H9 (cell line): ENCODE results near the gene DNAJA1. TPM values are rescaled to one million over a fixed set of nuclear protein-coding genes. Genes with fewer than 3 reads are reported as not detected.

ENCODE experiments used
- DNase-seq: peaks from one replicate; pipeline ENCODE4 v3.0.0-alpha.2; 2017
- H2AFZ ChIP-seq: one replicate; pipeline ENCODE4 v1.6.1; 2013; ENCODE audit warnings: mild to moderate bottlenecking, low read length, control low read depth, moderate library complexity
- H2AK5ac ChIP-seq: 2 replicates; pipeline ENCODE4 v1.6.1; 2013; ENCODE audit warnings: low read length, control low read depth, mixed read lengths; ENCODE audit not compliant: insufficient read length
- H2BK120ac ChIP-seq: one replicate; pipeline ENCODE4 v1.6.1; 2013; ENCODE audit warnings: low read depth, mild to moderate bottlenecking, low read length, control low read depth, inconsistent platforms; ENCODE audit not compliant: poor library complexity, severe bottlenecking
- H2BK12ac ChIP-seq: 2 replicates; pipeline ENCODE4 v1.6.1; 2013; ENCODE audit warnings: low read length, control low read depth, mixed read lengths, low read depth; ENCODE audit not compliant: insufficient read length
- H2BK15ac ChIP-seq: 2 replicates; pipeline ENCODE4 v1.6.1; 2013; ENCODE audit warnings: low read depth, low read length, control low read depth
- H2BK20ac ChIP-seq: one replicate; pipeline ENCODE4 v1.6.1; 2013; ENCODE audit warnings: low read depth, mild to moderate bottlenecking, low read length, control low read depth, inconsistent platforms; ENCODE audit not compliant: poor library complexity, severe bottlenecking
- H2BK5ac ChIP-seq: 2 replicates; pipeline ENCODE4 v1.6.1; 2013; ENCODE audit warnings: low read length, control low read depth, mixed read lengths; ENCODE audit not compliant: insufficient read length
- H3K14ac ChIP-seq: 2 replicates; pipeline ENCODE4 v1.6.1; 2013; ENCODE audit warnings: low read length, control low read depth; ENCODE audit not compliant: insufficient read depth
- H3K18ac ChIP-seq: 2 replicates; pipeline ENCODE4 v1.6.1; 2013; ENCODE audit warnings: low read depth, mild to moderate bottlenecking, mixed read lengths, low read length, control low read depth; ENCODE audit not compliant: insufficient read length
- H3K23ac ChIP-seq: 2 replicates; pipeline ENCODE4 v1.6.1; 2013; ENCODE audit warnings: low read length, control low read depth, mixed read lengths, low read depth; ENCODE audit not compliant: insufficient read length
- H3K23me2 ChIP-seq: 2 replicates; pipeline ENCODE4 v1.6.1; 2013; ENCODE audit warnings: low read depth, mild to moderate bottlenecking, mixed read lengths, low read length, control low read depth; ENCODE audit not compliant: insufficient read length, poor library complexity, severe bottlenecking
- H3K27ac ChIP-seq: 2 replicates; pipeline ENCODE4 v1.5.1; 2013; ENCODE audit warnings: low read length, control low read depth, mixed read lengths, low read depth; ENCODE audit not compliant: insufficient read length
- H3K27me3 ChIP-seq: 2 replicates; pipeline ENCODE4 v1.6.1; 2013; ENCODE audit warnings: low read length, control low read depth, inconsistent platforms; ENCODE audit not compliant: insufficient read depth
- H3K4ac ChIP-seq: 2 replicates; pipeline ENCODE4 v1.6.1; 2013; ENCODE audit warnings: low read depth, mild to moderate bottlenecking, control low read depth, inconsistent platforms, low read length, moderate library complexity
- H3K4me1 ChIP-seq: 2 replicates; pipeline ENCODE4 v1.6.1; 2013; ENCODE audit warnings: low read length, control low read depth, inconsistent platforms; ENCODE audit not compliant: insufficient read depth
- H3K4me2 ChIP-seq: 2 replicates; pipeline ENCODE4 v1.6.1; 2013; ENCODE audit warnings: low read length, control low read depth, mixed read lengths; ENCODE audit not compliant: insufficient read length, insufficient read depth
- H3K56ac ChIP-seq: 2 replicates; pipeline ENCODE4 v1.6.1; 2013; ENCODE audit warnings: low read depth, mild to moderate bottlenecking, mixed read lengths, low read length, control low read depth; ENCODE audit not compliant: insufficient read length
- H3K79me1 ChIP-seq: 2 replicates; pipeline ENCODE4 v1.6.1; 2013; ENCODE audit warnings: low read depth, mild to moderate bottlenecking, moderate library complexity, low read length, control low read depth, inconsistent platforms; ENCODE audit not compliant: insufficient read depth, poor library complexity, severe bottlenecking
- H3K79me2 ChIP-seq: 2 replicates; pipeline ENCODE4 v1.6.1; 2013; ENCODE audit warnings: low read length, control low read depth, inconsistent platforms; ENCODE audit not compliant: insufficient read depth
- H3K9ac ChIP-seq: 2 replicates; pipeline ENCODE4 v1.6.1; 2013; ENCODE audit warnings: low read length, control low read depth, mixed read lengths; ENCODE audit not compliant: insufficient read length; ENCODE audit errors: extremely low read depth
- H3K9me3 ChIP-seq: one replicate; pipeline ENCODE4 v1.6.1; 2013; ENCODE audit warnings: low read depth, low read length, inconsistent platforms; ENCODE audit not compliant: control insufficient read depth
- H3T11ph ChIP-seq: one replicate; pipeline ENCODE4 v1.6.1; 2013; ENCODE audit warnings: mild to moderate bottlenecking, low read length, control low read depth, inconsistent platforms
- H4K20me1 ChIP-seq: one replicate; pipeline ENCODE4 v1.6.1; 2013; ENCODE audit not compliant: control insufficient read depth, insufficient read length, insufficient read depth
- H4K5ac ChIP-seq: 2 replicates; pipeline ENCODE4 v1.6.1; 2013; ENCODE audit warnings: low read depth, mild to moderate bottlenecking, mixed read lengths, low read length, control low read depth; ENCODE audit not compliant: insufficient read length
- H4K8ac ChIP-seq: replicated peaks from 2 replicates; pipeline ENCODE4 v1.6.1; 2013; ENCODE audit warnings: low read length, control low read depth, mixed read lengths, low read depth; ENCODE audit not compliant: insufficient read length
- H4K91ac ChIP-seq: 2 replicates; pipeline ENCODE4 v1.6.1; 2013; ENCODE audit warnings: low read depth, mild to moderate bottlenecking, moderate library complexity, mixed read lengths, low read length, control low read depth; ENCODE audit not compliant: insufficient read length
- H3K27ac Mint-ChIP-seq, 3 experiments: 2 replicates in 2 of 3; 3 replicates in 1 of 3; pipeline ENCODE4 v1.8.0; 2020 to 2021; ENCODE audit warnings: mixed read lengths in 3 of 3, mild to moderate bottlenecking in 1 of 3, moderate library complexity in 1 of 3
- H3K27me3 Mint-ChIP-seq: 2 replicates; pipeline ENCODE4 v1.8.0; 2021; ENCODE audit warnings: low read depth, mild to moderate bottlenecking, moderate library complexity, mixed read lengths
- H3K36me3 Mint-ChIP-seq, 3 experiments: 2 replicates in 2 of 3; 3 replicates in 1 of 3; pipeline ENCODE4 v1.8.0; 2020 to 2021; ENCODE audit warnings: low read depth in 3 of 3, mixed read lengths in 3 of 3; ENCODE audit not compliant: insufficient read depth in 1 of 3
- H3K4me1 Mint-ChIP-seq, 2 experiments: 2 replicates each; pipeline ENCODE4 v1.8.0; 2020; ENCODE audit warnings: mixed read lengths in 2 of 2
- H3K4me3 Mint-ChIP-seq, 2 experiments: 2 replicates in 1 of 2; 3 replicates in 1 of 2; pipeline ENCODE4 v1.8.0; 2020 to 2021; ENCODE audit warnings: mild to moderate bottlenecking in 2 of 2, mixed read lengths in 2 of 2, moderate library complexity in 1 of 2
- H3K9me3 Mint-ChIP-seq, 2 experiments: 2 replicates in 1 of 2; 3 replicates in 1 of 2; pipeline ENCODE4 v1.8.0; 2020; ENCODE audit warnings: mild to moderate bottlenecking in 2 of 2, mixed read lengths in 2 of 2, moderate library complexity in 1 of 2
- WGBS: extraction: QIAGEN DNeasy Blood & Tissue Kit; methylation state at CpG from one replicate; pipeline ENCODE4 v1.1.7; 2013; ENCODE audit warnings: missing lambda C conversion rate, low lambda C conversion rate, mixed read lengths; ENCODE audit not compliant: insufficient read length; ENCODE audit errors: extremely low coverage; 5-methylcytosine and 5-hydroxymethylcytosine counted together
- total RNA-seq: library from RNA; stranded (reverse); gene quantifications from 2 replicates; pipeline ENCODE4 v1.2.1, GENCODE V29; 2021
- TF ChIP-seq, protein P1 (sequence below): fragments of 200-600 bp; sonication (generic); conservative IDR thresholded peaks from 3 replicates; pipeline ENCODE4 v1.8.0; 2021; ENCODE audit warnings: antibody characterized with exemption, mild to moderate bottlenecking

DNAJA1 gene
- total RNA-seq, 1 experiment from 2014 or later: 217 TPM

DNA sequence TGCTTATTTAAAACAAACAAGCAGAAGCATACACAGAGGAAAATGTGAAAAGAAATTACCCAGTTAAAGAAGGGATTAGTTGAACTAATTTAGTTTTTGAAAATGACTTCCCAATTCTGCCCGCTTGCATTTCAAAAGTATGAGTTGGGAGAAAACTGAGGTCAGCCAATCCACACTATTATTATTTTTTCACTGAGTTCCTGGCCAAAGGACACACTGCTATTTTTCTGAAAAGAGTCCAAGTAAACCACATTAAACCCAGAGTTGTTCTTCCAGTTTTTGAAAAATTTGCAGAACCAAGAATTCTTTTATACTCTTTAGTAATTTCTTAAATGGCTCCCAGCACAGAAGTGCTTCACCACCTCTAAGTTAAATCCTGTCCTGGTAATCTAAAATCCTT, 43.9 kb downstream of the DNAJA1 start:
- no peak overlapping the region for H3K14ac ChIP-seq
- DNase-seq: no peak

More for the DNA sequence above, 43.9 kb downstream of the DNAJA1 start:
- H3K27ac ChIP-seq: no peak overlapping the region
- H2BK15ac ChIP-seq: no peak overlapping the region
- no peak overlapping the region for H3K4me2 ChIP-seq
- H4K20me1 ChIP-seq: no peaks in the 10 kb centered on the region
- H3K27me3 ChIP-seq: no peaks in the 10 kb centered on the region
- no peaks in the 10 kb centered on the region for H3K23me2 ChIP-seq
- Mint-ChIP-seq H3K27ac (no peak overlapping the region), H3K4me3 (no peak overlapping the region), H3K36me3 (peaks cover 23 to 80% (median 73%) of the 10 kb centered on the region in 3 experiments; a peak in 6 of 7 replicates), H3K4me1 (no peaks in the 10 kb centered on the region), H3K9me3 (no peaks in the 10 kb centered on the region), H3K27me3 (no peaks in the 10 kb centered on the region)
- no peak overlapping the region for H2AFZ ChIP-seq
- H2BK120ac ChIP-seq: no peak overlapping the region
- no peaks in the 10 kb centered on the region for H3K79me1 ChIP-seq
- no peak overlapping the region for H4K91ac ChIP-seq
- no peak overlapping the region for H2AK5ac ChIP-seq
- no peak overlapping the region for H2BK12ac ChIP-seq
- no peak overlapping the region for H3K23ac ChIP-seq
- H3K9me3 ChIP-seq: no peaks in the 10 kb centered on the region
- H4K8ac ChIP-seq: no peak overlapping the region
- H3K56ac ChIP-seq: no peak overlapping the region
- no peak overlapping the region for H3K9ac ChIP-seq
- no peak overlapping the region for H4K5ac ChIP-seq
- H3K4ac ChIP-seq: no peak overlapping the region
- TF ChIP-seq, protein P1, sequence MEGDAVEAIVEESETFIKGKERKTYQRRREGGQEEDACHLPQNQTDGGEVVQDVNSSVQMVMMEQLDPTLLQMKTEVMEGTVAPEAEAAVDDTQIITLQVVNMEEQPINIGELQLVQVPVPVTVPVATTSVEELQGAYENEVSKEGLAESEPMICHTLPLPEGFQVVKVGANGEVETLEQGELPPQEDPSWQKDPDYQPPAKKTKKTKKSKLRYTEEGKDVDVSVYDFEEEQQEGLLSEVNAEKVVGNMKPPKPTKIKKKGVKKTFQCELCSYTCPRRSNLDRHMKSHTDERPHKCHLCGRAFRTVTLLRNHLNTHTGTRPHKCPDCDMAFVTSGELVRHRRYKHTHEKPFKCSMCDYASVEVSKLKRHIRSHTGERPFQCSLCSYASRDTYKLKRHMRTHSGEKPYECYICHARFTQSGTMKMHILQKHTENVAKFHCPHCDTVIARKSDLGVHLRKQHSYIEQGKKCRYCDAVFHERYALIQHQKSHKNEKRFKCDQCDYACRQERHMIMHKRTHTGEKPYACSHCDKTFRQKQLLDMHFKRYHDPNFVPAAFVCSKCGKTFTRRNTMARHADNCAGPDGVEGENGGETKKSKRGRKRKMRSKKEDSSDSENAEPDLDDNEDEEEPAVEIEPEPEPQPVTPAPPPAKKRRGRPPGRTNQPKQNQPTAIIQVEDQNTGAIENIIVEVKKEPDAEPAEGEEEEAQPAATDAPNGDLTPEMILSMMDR: no peak
- H2BK20ac ChIP-seq: no peak overlapping the region
- no peaks in the 10 kb centered on the region for H3K4me1 ChIP-seq
- no peak overlapping the region for H3T11ph ChIP-seq
- H3K79me2 ChIP-seq: no peaks in the 10 kb centered on the region
- no peak overlapping the region for H2BK5ac ChIP-seq
- WGBS: no CpG with 5 or more reads among the region's 1 CpG
- H3K18ac ChIP-seq: no peak overlapping the region
